Activated T-helper 1 cell treated with anti-CD3 and anti-CD28 coated beads, Interleukin-2, amount 50 U/mL, for 16 hours (primary cell): Measurements from ENCODE around the gene CDIP1.
"Not testable (repeated sequence)": the region's sequence is repeated elsewhere in the genome, so short reads cannot be mapped to it uniquely, and the experiment has no call there.

ENCODE experiments used
- DNase-seq, 2 donors: peaks; one replicate each; pipeline ENCODE4 v3.0.0-alpha.2; 2020; ENCODE audit warnings: low read depth in 1 of 2, low spot score in 1 of 2

The CDIP1 gene

DNA sequence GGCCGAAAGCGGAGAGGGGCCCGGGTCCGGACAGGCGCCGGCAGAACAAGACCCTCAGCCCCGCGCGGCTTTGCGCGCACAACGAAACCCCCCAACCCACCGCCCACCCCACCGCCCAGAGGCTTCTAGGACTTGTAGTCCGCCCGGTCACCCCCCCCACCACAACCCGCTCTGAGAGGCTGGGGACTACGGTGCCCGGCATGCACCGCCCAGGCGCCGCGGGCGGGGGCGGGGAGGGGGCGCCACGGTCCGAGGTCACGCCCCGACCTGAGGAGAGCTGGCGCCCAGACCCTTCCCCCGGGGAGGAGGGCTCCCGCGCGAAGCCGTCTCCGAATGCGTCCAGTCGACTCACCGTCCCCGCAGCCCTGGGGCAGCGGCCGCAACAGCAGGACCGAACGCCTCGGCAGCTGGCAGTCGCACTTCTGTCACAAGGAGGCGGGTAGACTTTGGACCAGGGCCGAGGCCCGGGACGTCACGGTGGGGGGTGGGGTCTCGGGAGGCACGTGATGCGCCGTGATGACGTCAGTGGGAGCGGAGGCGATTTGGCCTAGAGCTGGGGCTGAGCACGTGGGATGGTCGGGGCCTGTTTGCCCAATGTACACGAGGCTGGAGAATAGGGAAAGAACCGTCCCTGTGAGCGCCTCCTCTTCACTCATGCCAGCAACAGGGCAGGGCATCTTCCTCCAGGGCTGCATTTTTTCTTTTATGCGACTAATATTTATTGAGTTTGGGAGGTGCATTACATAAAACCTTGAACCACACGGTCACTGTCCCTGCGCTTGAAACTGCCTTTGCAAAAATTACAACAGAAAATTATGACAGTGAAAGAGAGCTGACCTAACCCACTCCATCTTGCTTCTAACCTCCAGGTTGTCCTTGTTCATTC is at the start of gene CDIP1:
TSS of gene CDIP1 (minus strand) at position 424 of the 886 bp plus-strand sequence. CDS start 24,643 bp downstream, outside the sequence.
- DNase-seq: peak; percentile 91 to 92

DNA sequence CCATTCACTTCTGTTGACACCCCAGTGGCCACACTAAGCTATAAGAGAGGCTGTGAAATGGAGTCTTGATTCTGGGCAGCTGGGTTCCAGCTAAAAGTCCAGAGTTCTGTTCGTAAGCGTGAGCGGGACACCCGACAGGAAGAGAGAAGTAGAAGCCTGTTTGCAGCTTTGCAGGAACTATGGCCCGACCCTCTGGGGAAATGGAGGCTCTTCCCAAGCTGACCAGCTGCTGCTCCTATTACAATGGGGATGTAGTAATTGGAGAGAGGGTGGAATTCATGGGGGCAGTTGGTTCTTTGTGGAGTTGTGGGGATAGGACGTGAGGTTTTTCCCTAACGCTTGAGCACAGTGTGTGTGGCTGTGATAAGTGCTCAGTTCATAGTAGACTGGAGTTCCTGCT is 47.7 kb upstream of the CDIP1 start:
- DNase-seq: no peak

DNA sequence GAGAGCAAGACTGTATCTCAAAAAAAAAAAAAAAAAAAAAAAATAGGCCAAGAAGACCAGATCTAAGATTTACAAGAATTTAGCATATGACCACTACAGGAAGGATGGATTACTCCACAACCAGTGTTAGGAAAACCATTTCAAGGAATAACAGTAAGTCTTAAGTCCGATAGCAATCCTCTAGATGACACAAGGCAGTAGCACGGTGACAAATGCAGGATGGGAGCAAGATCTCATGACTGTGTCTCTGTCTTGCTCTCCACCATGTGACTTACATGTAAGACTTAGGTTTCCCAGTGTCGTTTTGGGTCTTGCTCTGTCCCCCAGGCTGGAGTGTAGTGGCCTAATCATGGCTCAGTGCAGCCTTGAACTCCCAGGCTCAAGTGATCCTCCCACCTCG is 45.3 kb upstream of the CDIP1 start:
- no peak for DNase-seq

DNA sequence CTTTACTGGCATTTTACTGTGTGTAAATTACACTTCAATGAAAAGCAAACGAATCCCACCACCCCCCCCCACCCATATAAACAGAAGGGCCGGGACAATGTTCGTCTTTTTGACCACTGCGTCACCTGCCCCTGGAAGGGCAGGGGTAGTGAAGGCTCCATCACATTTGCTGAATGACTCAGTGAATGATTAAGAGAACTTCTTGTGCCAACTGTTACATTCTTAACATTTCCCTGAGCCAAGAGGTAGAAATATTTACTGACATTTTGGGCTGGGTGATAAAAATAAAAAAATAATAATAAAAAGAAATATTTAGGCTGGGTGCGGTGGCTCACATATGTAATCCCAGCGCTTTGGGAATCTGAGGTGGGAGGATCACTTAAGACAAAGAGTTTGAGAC is 41.7 kb upstream of the CDIP1 start:
- DNase-seq: no peak

DNA sequence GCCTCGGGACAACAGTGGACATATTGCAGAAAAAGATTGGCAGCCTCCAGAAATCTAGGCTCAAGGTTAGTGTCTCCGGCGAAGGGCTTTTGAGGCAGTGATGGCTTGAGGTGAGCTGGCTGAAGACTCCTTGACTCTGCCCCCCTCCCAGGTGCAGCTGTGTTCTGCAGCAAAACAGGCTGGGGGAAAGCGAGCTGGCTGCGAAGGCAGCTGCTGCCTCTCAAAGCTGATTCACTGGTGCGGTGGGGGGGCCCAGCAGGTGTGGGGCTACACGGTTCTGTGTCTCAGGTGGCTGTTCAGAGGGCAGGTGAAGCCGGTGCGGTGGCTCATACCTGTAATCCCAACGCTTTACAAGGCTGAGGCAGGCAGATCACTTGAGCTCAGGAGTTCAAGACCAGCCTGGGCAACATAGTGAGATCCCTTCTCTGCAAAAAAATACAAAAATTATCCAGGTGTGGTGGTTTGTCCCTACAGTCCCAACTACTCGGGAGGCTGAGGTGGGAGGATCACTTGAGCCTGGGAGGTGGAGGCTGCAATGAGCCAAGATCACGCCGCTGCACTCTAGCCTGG is 40.5 kb upstream of the CDIP1 start:
- DNase-seq: no peak

DNA sequence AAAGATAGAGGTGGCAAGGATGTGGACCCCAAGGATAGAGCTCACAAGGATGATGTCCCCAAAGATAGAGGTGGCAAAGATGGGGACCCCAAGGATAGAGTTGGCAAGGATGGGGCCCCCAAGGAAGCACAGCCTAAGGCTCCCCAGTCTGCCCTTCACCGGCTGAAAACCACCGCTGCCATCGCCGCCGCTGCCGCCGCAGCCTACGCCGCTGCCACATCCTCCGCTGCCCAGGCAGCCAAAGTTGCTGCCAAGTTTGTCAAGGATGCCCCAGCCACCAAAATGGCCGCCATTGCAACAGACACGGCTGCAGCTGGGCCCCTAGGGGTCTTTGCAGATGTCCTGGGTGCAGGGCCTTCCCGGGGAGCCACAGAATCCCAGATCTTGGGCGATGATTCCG is 37.4 kb upstream of the CDIP1 start:
- DNase-seq: no peak

DNA sequence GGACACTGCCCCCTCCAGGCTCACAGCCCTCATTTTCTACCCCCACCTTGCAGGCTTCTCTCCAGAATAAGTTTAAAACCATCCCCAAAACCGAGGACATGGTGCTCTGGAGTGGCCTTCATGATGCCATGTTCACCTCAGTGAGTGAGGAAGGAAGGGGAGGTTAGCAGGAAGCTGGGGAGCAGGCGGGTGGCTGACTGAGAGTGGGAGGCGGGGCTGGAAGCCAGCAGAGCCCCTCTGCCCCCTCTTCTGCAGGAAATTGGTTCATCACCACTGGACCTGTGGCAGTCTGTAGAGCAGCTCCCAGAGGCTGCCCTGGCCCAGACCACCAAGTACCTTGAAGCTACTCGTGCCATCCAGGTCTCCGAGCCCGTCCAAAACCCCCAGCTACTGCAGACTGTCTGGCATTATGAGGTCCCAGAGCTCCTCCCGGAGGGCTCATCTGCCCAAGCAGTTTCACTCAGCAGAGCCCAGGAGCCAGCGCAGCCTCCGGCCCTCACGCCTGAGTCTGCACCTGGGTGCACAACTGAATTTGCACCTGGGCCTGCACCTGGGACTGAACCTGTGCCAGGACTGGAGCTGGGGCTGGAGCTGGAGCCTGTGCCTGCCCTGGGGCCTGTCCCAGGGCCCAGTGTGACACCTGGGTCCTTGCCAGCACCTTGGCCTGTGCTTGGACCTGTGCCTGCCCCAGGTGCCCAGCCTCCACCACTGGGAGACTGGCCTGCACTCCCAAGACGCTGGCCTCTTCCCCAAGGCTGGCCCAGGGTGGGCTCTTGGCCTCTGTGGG is 36.5 kb upstream of the CDIP1 start:
- DNase-seq: no peak

DNA sequence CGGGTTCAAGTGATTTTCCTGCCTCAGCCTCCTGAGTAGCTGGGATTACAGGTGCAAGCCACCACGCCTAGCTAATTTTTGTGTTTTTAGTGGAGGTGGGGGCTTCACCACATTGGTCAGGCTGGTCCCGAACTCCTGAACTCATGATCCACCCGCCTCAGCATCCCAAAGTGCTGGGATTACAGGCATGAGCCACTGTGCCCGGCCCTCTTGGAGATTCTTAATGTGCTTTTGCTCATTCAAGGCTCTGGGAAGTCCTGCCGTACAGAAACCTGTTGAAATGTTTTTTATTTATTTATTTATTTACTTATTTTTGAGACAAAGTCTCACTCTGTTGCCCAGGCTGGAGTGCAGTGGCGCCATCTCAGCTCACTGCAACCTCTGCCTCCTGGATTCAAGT is 35.4 kb upstream of the CDIP1 start:
- not testable (repeated sequence) for DNase-seq

DNA sequence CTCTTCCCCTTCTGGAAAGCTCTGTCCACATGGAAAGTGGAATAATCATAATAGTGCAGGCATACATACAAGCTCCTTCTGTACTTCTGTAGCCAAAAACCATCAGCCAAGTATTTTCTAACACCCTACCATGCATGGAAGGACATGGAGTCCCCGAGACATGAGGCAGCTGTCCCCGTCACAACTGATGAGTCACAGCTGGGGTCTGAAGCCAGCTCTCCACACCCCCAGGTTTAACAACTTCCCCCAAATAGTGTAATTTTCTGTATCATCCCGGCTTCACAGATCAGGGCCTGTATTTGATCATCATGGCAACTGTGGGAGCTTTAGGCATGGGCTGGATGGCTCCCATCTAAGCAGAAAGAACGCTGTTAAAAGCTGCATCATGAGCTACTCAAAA is 34.1 kb upstream of the CDIP1 start:
- no peak for DNase-seq

DNA sequence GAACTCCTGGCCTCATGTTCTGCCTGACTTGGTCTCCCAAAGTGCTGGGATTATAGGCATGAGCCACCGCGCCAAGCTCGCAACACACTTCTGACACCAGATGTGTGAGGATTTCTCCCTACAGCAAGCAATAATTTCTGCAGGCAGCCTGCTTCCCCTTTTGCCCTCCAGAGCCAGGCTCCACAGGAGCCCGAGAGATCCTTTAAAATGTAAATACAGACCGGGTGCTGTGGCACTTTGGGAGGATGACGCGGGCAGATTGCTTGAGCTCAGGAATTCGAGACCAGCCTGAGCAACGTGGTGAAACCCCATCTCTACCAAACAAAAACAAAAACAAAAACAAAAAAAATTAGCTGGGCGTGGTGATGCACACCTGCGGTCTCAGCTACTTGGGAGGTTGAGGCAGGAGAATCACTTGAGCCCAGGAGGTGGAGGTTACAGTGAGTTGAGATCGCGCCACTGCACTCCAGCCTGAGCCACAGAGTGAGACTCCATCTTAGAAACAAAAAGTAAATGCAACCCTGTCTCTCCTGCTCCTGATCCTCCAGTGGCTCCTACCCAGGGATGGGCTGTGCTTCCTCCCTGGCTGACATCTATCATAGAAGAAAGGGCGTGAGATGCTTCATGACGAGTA is 32.2 kb upstream of the CDIP1 start:
- no peak for DNase-seq

DNA sequence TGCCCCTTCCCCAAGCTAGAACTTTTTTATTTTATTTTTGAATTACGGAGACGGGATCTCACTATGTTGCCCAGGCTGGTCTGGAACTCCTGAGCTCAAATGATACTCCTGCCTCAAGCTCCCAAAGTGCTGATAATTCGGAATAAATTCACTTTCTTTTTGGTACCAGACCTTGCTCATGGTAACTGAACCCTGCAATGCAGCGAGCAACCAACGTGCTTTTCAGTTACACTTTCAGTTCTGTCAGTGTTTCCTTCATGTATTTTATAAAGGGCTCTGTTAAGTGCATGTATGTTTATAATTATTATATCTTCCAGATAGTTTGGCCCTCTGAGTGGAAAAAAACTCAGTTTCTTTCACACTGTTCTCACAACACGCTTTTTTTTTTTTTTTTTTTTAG is 31.5 kb upstream of the CDIP1 start:
- no peak for DNase-seq

DNA sequence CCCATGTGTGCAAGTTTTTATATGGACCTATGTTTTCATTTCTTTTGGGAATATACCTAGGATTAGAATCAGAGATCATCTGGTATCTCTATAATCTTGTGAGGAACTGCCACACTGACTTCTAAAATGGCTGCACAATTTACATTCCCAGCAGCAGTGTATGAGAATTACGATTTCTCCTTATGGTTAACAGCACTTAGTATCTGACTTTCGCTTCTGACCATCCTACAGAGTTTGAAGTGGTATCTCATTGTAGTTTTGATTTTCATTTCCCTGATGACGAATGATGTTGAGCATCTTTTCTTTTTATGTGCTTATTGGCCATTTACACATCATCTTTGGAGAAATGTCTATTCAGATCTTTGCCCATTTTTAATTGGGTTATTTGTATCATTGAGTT is 27.6 kb upstream of the CDIP1 start:
- DNase-seq: no peak

DNA sequence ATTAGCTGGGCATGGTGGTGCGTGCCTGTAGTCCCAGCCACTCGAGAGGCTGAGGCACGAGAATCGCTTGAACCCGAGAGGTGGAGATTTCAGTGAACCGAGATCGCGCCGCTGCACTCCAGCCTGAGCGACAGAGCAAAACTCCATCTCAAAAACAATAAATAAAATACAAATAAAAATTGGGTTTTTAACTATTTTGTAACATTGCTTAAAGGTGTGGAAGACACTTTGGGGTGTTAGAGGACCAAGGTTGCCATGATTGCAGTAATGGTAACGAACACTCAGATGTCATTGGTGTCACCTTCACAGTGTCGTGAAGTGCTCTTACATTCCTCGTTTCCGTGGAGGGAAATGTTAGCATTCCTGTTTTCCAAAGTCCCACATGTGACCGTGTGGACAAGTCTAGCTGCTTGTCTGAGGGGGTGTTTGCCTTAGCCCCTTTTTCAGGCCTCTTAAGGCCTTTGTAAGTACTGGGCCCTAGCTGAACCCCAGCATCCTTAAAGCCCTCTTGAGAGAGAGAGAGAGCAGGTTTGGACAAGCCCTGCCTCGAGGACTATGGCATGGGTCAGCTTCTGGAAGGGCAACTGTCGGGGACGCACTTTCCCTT is 26.2 kb upstream of the CDIP1 start:
- no peak for DNase-seq

DNA sequence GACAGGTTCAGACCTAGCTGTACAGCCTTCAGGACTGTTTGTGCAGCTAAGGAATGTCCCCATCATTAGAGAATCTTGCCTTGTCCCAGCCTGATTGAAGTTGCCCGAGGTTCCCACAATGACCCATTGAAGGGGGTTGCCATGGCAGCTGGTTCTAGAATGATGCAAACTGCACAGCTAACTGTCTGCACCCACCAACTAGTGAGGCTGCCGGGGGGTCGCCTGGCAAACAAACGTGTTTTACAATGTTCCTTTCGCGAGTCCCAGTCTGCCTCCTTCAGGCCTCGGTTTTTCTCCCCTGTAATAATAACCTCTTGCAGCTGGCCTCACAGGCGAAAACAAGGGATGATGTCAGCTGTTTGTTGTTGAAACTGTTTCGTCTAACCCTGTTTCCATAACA is 23.0 kb upstream of the CDIP1 start:
- DNase-seq: no peak

DNA sequence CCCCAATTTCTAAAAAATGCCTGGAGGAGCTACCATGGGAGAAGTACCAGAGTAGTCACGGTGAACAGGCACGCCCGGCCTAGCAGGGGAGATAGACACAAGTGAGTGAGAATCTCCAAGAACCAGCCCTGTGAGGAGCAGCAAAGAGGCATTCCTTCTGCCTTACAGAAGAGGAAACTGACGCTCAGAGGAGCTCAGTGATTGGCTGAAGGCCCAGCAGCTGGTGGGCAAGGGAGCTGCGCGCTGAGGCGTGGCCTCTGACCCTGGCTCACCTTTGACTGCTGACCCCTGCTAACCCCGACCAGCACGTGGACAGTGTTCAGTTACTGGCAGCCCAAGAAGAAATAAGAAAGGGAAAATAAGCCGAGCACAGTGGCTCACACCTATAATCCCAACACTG is 19.4 kb upstream of the CDIP1 start:
- DNase-seq: no peak

DNA sequence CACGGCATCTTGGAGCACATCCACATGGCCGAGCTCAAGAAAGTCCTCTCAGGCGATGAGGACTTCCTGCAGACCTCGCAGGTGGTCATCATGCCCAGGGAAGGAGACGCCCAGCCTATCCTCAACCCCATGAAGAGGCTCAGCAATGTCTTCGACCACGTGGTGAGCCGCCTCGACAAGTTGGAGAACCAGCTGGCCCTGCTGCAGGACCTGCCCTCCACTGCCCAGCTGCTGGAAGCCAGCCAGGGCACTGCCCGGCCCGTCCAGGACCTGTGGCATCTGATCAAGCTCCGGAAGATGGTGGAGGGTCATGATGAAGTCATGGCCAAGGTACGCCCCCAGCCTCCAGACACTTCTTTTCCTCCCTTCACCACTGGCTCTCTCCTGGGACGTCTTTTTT is 18.0 kb upstream of the CDIP1 start:
- DNase-seq: no peak

DNA sequence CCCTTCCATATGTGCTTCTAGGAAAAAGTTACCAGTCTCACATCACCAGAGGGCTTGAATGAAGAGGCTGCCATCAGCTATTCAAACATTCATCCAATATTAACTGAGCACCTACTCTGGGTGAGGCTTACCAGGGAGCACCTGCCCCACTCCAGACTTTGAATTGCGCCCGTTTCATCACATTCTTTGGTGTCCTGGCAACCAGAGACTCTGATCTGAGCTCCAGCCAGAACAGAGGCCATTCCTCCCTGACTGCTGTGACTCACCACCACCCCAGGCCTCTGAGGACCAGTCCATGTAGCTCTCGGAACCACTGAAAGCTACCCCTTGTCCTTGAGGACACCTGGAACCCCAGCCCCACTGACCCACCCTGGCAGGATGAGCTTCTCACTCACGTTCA is 17.5 kb upstream of the CDIP1 start, which contains the start of gene C16orf96:
TSS of gene C16orf96 (plus strand) at position 229 of the 400 bp plus-strand sequence. CDS start at position 379, 150 bp downstream.
- no peak for DNase-seq

DNA sequence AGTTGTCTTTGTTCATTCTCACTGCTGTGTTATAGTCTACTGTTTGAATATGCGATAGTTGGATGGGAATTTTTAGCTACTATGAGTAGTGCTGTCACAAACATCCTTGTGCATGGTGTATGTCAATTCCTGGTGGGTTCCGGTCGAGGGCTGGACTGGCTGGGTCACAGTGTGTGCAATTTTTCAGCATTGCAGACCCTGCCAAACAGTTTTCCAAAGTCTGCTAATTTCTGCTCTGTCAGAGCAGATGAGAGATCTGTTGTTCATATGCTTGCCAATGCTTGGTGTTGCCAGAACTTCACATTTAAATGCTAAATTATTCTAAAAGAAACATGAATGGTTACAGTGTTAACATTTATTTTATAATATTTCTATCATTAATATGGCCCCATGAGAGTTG is 14.0 kb upstream of the CDIP1 start:
- no peak for DNase-seq

DNA sequence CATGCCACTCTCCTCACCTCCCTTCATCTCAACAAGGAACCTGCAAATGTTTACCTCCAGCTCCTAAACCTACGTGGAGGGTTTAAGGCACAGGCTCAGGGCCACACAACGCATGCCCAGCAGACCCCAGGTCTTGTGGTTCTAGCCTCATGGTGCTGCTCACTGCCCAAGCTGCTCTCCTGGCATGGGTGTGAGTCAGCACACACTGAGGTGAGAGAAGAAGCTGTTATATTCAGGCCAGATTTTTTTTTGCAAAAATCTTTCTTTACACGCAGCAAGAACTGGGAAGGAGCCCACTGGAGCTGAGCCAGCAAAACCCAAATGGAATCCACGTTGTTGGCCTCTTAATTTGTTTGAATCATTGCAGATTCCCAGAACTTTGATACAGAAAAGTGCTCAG is 12.0 kb upstream of the CDIP1 start:
- DNase-seq: no peak

DNA sequence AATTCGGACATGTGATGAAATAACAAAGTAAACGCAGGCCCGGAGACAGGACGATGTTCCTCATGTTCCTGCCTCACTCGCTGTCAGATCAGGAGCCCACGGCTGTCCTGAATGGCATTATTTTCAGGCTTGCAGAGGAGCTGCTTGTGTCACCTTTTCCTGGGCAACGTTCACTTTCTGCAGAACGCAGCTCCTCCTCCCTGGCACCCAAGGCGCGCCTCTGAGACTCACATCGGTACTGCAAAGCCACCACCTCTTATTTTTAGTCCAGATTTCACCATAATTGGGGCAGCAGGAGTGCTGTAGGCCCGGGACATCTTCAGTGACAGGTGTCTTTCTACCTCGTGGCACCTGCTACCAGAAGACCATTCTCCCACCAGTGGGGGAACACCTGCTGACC is 9.6 kb upstream of the CDIP1 start:
- no peak for DNase-seq

DNA sequence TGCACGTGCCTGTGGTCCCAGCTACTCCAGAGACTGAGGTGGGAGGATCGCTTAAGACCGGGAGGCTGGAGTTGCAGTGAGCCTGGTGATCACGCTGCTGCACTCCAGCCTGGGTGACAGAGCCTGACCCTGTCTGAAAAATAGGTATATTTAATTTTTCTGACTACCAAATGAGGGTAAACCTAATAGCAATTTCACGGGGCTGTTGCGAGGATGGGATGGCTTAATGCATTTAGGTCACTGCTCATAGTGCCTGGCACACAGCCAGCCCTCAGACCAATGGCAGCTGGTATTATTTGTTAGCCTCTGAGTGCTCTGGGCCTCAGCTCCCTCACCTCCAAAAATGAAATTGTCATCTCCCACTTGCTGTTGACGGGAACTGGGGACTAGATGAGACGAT is 5.9 kb upstream of the CDIP1 start:
- no peak for DNase-seq
